Ishikawa (cell line): ENCODE data around the gene ADTRP.

Experiments used
- EGR1 ChIP-seq: IDR thresholded peaks from 2 replicates; pipeline ENCODE4 v1.6.1; 2012
- EP300 ChIP-seq: IDR thresholded peaks from 2 replicates; pipeline ENCODE4 v1.6.1; 2012; ENCODE audit warnings: borderline replicate concordance
- FOXM1 ChIP-seq: IDR thresholded peaks from 2 replicates; pipeline ENCODE4 v1.6.1; 2012; ENCODE audit warnings: low read depth, borderline replicate concordance
- MAX ChIP-seq: IDR thresholded peaks from 2 replicates; pipeline ENCODE4 v1.6.1; 2012
- NFIC ChIP-seq: IDR thresholded peaks from 2 replicates; pipeline ENCODE4 v1.6.1; 2012
- RAD21 ChIP-seq: IDR thresholded peaks from 2 replicates; pipeline ENCODE4 v1.6.1; 2012; ENCODE audit warnings: low read depth
- TAF1 ChIP-seq: IDR thresholded peaks from 2 replicates; pipeline ENCODE4 v1.6.1; 2012; ENCODE audit warnings: low read depth, mild to moderate bottlenecking
- USF1 ChIP-seq: IDR thresholded peaks from 2 replicates; pipeline ENCODE4 v1.6.1; 2012
- YY1 ChIP-seq: IDR thresholded peaks from 2 replicates; pipeline ENCODE4 v1.6.1; 2012; ENCODE audit warnings: low read depth

GRCh38 chr6:11804701-11805100, 26.1 kb upstream of the ADTRP start:
- TF ChIP-seq EP300 (no peak), YY1 (no peak), USF1 (no peak), TAF1 (no peak), NFIC (no peak), RAD21 (no peak), FOXM1 (no peak), MAX (no peak), EGR1 (no peak)
